HG03097 (cell line): Measurements from ENCODE around the gene EFHD2.
"Not testable (repeated sequence)": the region's sequence is repeated elsewhere in the genome, so short reads cannot be mapped to it uniquely, and the experiment has no call there.

Experiments
- ATAC-seq: cut with Tn5 transposase; IDR thresholded peaks from one replicate; pipeline ENCODE4 v1.9.1; 2021; ENCODE audit not compliant: unreplicated experiment, low FRiP score

Gene EFHD2

DNA sequence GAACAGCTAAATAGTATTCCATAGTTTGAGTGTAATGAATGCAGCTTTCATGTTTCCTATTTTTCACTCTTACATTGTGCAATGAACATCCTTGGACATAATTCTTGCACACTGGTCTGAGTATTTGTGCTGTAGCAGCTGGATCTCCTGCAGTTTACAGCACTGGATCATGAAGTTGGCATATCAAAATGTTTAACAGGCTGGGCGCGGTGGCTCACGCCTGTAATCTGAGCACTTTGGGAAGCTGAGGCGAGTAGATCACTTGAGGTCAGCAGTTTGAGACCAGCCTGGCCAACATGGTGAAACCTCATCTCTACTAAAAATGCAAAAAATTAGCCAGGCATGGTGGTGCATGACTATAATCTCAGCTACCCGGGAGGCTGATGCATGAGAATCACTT is 61.4 kb downstream of the EFHD2 start:
- not testable (repeated sequence) for ATAC-seq

DNA sequence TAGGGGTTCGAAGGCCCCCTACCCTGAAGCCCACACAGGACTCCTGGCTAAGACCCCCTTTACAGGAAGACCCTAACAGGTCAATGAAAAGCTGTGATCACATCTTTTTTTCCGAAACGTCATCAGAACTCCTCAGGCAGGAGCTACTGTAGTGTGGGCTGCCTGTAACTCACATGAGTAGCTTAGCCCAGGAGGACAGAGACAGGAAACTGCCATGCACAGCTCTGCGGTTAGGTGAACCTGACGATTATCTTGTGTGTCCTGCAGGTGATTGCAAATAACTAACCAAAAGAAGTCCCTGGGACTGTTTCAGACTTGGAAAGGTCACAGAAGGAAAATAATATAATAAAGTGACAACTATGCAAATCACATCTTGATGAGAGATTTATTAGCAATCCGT is 62.0 kb downstream of the EFHD2 start:
- ATAC-seq = not testable (repeated sequence)

DNA sequence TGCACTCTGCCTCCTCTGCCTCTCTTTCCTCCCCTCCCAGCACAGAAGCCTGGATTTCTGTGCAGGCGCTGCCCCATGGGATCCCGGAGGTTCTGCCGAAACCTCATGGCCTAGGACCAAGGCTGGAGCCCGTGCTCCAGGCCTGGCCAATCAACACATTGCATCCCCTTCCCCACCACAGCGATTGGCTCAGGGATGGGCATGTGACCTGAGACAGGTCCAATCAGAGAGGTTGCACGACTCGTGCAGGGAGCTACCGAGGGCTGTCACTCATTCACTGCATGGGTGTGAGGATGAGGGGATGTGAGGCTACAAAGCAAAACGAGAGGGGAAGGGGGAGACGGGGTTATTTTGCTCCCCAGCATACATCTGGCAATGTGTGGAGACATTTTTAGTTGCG is 62.9 kb downstream of the EFHD2 start:
- ATAC-seq = no peak

DNA sequence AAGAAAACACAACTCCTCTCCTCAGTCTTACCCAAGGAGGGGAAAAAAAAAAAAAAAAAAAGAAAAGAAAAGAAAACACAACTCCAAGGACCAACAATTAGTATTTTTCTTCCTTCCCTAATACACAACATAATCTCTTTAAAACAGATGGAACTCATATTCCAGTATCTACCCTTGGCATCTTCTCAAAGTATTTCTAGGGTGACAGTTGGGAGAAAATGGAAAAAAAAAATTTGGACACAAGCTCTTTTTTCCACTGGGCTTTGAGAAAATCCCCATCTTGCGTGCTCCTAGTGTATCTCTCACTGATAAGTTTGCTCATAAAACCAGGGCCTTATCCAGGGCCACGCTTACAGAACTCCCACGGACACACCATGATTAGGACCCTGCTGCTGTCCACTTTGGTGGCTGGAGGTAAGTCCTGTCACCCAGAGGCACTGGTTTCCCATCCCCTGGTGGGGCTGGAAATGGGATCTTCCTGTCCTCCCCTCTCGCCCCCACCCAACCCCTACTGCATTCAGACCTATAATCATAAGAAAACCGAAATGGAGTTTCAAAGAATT is 66.1 kb downstream of the EFHD2 start, which contains the start of gene CELA2B:
Gene CELA2B (plus strand): TSS at position 353 of the 563 bp plus-strand sequence. CDS start 22 bp downstream, at position 375.
- ATAC-seq = no peak

DNA sequence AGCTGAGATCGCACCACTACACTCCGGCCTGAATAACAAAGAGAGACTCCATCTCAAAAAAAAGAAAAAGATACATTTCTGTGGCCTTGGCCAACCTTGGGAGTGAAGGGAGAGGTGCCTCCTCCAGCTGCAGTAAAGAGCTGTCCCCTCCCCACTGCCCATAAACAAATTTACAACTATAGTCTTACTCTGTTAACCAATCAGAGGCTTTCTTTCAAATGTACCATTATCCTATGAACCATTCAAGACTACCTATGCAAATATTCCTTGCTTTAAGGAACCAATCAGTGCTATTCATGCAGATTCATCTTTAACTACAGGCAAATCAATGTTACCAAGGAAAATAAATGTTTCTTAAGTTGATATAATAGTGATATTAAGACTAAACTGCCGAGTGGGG is 67.2 kb downstream of the EFHD2 start:
- ATAC-seq = no peak

DNA sequence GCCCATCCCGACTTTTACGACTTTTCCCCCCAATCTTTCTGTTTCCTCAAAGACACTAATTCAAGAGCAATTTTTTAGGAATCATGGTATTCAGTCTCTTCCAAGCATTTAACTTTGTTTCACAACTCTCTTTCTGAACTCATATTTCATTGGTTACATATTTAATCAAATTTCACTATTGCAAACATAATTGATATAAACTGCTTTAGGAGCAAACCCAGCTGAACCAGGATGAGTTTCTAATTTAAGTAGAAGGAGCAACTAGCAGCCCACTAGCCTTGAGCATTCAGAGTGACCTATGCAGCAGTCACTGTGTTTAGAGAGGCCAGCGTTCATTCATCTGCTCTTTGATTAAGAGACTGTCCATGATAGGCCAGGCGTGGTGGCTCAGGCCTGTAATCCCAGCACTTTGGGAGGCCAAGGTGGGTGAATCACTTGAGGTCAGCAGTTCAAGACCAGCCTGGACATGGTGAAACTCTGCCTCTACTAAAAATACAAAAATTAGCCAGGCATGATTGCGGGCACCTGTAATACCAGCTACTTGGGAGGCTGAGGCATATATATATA is 68.0 kb downstream of the EFHD2 start:
- no peak for ATAC-seq
